GM11168 (cell line): ENCODE measurements around the gene MEIOB.

ENCODE experiments used
- in situ Hi-C: fragments of 300-500 bp; cut with MboI; formaldehyde crosslinking; loops from one replicate; pipeline ENCODE4 v1.12.0; 2022; ENCODE audit warnings: low sequenced_read_pairs; ENCODE audit not compliant: unreplicated experiment

MEIOB gene

GRCh38 chr16:1834096-1834495, 37.9 kb downstream of the MEIOB start:
- in situ Hi-C loops, result no loop called here

GRCh38 chr16:1832838-1833454, 39.0 kb downstream of the MEIOB start:
- in situ Hi-C loops, result no loop called here

- in situ Hi-C loops, result no loop called here
Measured at GRCh38 chr16:1831186-1832075, 40.5 kb downstream of the MEIOB start.

GRCh38 chr16:1830213-1830612, 41.8 kb downstream of the MEIOB start:
- in situ Hi-C loops, result no loop called here

GRCh38 chr16:1828645-1829410, 43.1 kb downstream of the MEIOB start:
- in situ Hi-C loops, result no loop called here

- in situ Hi-C loops, result no loop called here
Measured at GRCh38 chr16:1826691-1827573, 45.0 kb downstream of the MEIOB start, which contains the start of the genes FAHD1 and HAGH. Gene FAHD1 (plus strand): TSS chr16:1827206. CDS start chr16:1827239, 33 bp downstream. Gene HAGH (minus strand): TSS chr16:1826825. CDS start chr16:1826787, 38 bp downstream.

GRCh38 chr16:1825864-1826690, 45.9 kb downstream of the MEIOB start:
- in situ Hi-C loops, result no loop called here

GRCh38 chr16:1825381-1825863, 46.5 kb downstream of the MEIOB start:
- in situ Hi-C loops, result no loop called here

GRCh38 chr16:1823821-1824220, 48.1 kb downstream of the MEIOB start:
- in situ Hi-C loops, result no loop called here

GRCh38 chr16:1822801-1823200, 49.2 kb downstream of the MEIOB start:
- in situ Hi-C loops, result no loop called here

- in situ Hi-C loops, result no loop called here
Measured at GRCh38 chr16:1821861-1822611, 49.9 kb downstream of the MEIOB start.

GRCh38 chr16:1820946-1821290, 51.0 kb downstream of the MEIOB start:
- in situ Hi-C loops, result no loop called here

GRCh38 chr16:1820096-1820945, 51.6 kb downstream of the MEIOB start:
- in situ Hi-C loops, result no loop called here

- in situ Hi-C loops, result no loop called here
Measured at GRCh38 chr16:1819611-1820010, 52.4 kb downstream of the MEIOB start.

GRCh38 chr16:1818873-1819525, 53.0 kb downstream of the MEIOB start:
- in situ Hi-C loops, result no loop called here

- in situ Hi-C loops, result no loop called here
Measured at GRCh38 chr16:1818204-1818872, 53.6 kb downstream of the MEIOB start.
